ENCODE measurements around the gene VIT. TPM values are rescaled to one million over a fixed set of nuclear protein-coding genes. Genes with fewer than 3 reads are reported as not detected.

The VIT gene
- total RNA-seq, 1 experiment from 2014 or later, result not detected

DNA sequence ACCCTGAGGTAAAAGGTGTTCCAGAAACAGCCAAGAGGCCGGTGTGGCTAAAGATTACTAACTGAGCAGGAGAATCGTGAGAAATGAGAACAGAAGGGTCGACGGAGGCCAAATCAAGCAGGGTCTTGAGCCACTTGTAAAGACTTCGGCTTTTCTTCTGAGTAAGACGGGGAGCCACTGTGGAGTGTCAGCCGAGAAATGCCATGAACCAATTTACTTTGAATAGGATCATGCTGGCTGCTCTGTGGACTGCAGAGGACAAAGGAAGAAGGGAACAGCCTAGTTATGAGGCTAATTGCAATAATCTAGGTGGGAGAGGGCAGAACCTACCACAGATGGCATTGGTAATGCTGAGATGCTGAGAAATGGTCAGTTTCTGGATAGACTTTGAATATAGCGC lies 16.8 kb downstream of the VIT start:
- Histone ChIP-seq H3K79me2 (ENCODE audit: low read depth) (no peaks in the 10 kb centered on the region), H3K9me2 (ENCODE audit: insufficient read depth) (no peaks in the 10 kb centered on the region), H3K27me3 (ENCODE audit: insufficient read depth, low read depth) (no peaks in the 10 kb centered on the region), H2AFZ (no peak overlapping the region), H4K20me1 (ENCODE audit: insufficient read depth) (no peaks in the 10 kb centered on the region), H3K4me1 (replicated peaks; ENCODE audit: insufficient read depth) (no peaks in the 10 kb centered on the region), H3K27ac (no peak overlapping the region), H3K9me3 (ENCODE audit: insufficient read depth, low read depth) (no peaks in the 10 kb centered on the region; the same call in 1 of the 2 replicates), H3K36me3 (ENCODE audit: low read depth) (no peaks in the 10 kb centered on the region), H3K4me2 (no peak overlapping the region), H3K4me3 (no peak overlapping the region), H3F3A (ENCODE audit: insufficient read depth, low read depth) (no peaks in the 10 kb centered on the region)
- DNase-seq, result no peak
- ChIA-PET POLR2A (ENCODE audit: unreplicated experiment) (no interaction called here), CTCF (no interaction called here)
- intact Hi-C loops (cut with micrococcal nuclease; ENCODE audit: unreplicated experiment), result no loop called here
- TF ChIP-seq CTCF (conservative IDR thresholded peaks at IDR 0.05) (no peak), EZH2 (IDR thresholded peaks at IDR 0.05; ENCODE audit: low read depth) (no peak)
- BruUV-seq (replicated peaks), result no TSS peak

GRCh38 chr2:36716111-36716510 lies 19.6 kb downstream of the VIT start:
- Histone ChIP-seq H4K20me1 (ENCODE audit: insufficient read depth) (no peaks in the 10 kb centered on the region), H3K4me1 (replicated peaks; ENCODE audit: insufficient read depth) (no peaks in the 10 kb centered on the region), H2AFZ (no peak overlapping the region), H3K36me3 (ENCODE audit: low read depth) (no peaks in the 10 kb centered on the region), H3K4me3 (no peak overlapping the region), H3K9me3 (ENCODE audit: insufficient read depth, low read depth) (no peaks in the 10 kb centered on the region), H3K79me2 (ENCODE audit: low read depth) (no peaks in the 10 kb centered on the region), H3K27ac (no peak overlapping the region), H3K27me3 (ENCODE audit: insufficient read depth, low read depth) (no peaks in the 10 kb centered on the region), H3K9me2 (ENCODE audit: insufficient read depth) (no peaks in the 10 kb centered on the region), H3F3A (ENCODE audit: insufficient read depth, low read depth) (no peaks in the 10 kb centered on the region), H3K4me2 (no peak overlapping the region)
- no TSS peak for BruUV-seq (replicated peaks)
- CTCF ChIA-PET, result no interaction called here
- intact Hi-C loops (cut with micrococcal nuclease; ENCODE audit: unreplicated experiment), result no loop called here
- TF ChIP-seq EZH2 (IDR thresholded peaks at IDR 0.05; ENCODE audit: low read depth), result no peak
- TF ChIP-seq CTCF (conservative IDR thresholded peaks at IDR 0.05), result no peak
- POLR2A ChIA-PET (ENCODE audit: unreplicated experiment), result no interaction called here
- no peak for DNase-seq

- H3K27me3 ChIP-seq (ENCODE audit: insufficient read depth, low read depth), result no peaks in the 10 kb centered on the region
- no TSS peak for BruUV-seq (replicated peaks)
- H2AFZ ChIP-seq, result no peak overlapping the region
- no peak for DNase-seq
- H3K4me2 ChIP-seq, result no peak overlapping the region
- H3K79me2 ChIP-seq (ENCODE audit: low read depth), result no peaks in the 10 kb centered on the region
- no peaks in the 10 kb centered on the region for H3F3A ChIP-seq (ENCODE audit: insufficient read depth, low read depth)
- ChIA-PET POLR2A (ENCODE audit: unreplicated experiment) (interaction anchor here (0.7 kb wide), 1 partner anchor 32 kb away, joined by 3 read pairs; no protein-coding TSS in a partner anchor), CTCF (no interaction called here)
- no peaks in the 10 kb centered on the region for H4K20me1 ChIP-seq (ENCODE audit: insufficient read depth)
- H3K27ac ChIP-seq, result no peak overlapping the region
- no peaks in the 10 kb centered on the region for H3K9me3 ChIP-seq (ENCODE audit: insufficient read depth, low read depth)
- intact Hi-C loops (cut with micrococcal nuclease; ENCODE audit: unreplicated experiment), result no loop called here
- H3K36me3 ChIP-seq (ENCODE audit: low read depth), result no peaks in the 10 kb centered on the region
- no peak overlapping the region for H3K4me3 ChIP-seq
- H3K4me1 ChIP-seq (replicated peaks; ENCODE audit: insufficient read depth), result no peaks in the 10 kb centered on the region
- TF ChIP-seq EZH2 (IDR thresholded peaks at IDR 0.05; ENCODE audit: low read depth) (no peak), CTCF (conservative IDR thresholded peaks at IDR 0.05) (no peak)
- no peaks in the 10 kb centered on the region for H3K9me2 ChIP-seq (ENCODE audit: insufficient read depth)
Measured at GRCh38 chr2:36717603-36718266, 21.2 kb downstream of the VIT start.
